WTC11 (cell line): ENCODE measurements around the gene ANKK1. TPM values are rescaled to one million over a fixed set of nuclear protein-coding genes. Genes with fewer than 3 reads are reported as not detected.

Experiments
- ATAC-seq: fragments of 200-7000 bp; cut with Tn5 transposase; 2 replicates; pipeline ENCODE4 v1.10.0; 2021; ENCODE audit warnings: mild to moderate bottlenecking, moderate library complexity
- CTCF ChIA-PET: fragments of 300-600 bp; sonication (Branson Sonifier 250); formaldehyde crosslinking; loops from one replicate; lab custom pipeline; 2021; ENCODE audit warnings: antibody characterized with exemption; lab: Charles Lee
- POLR2A ChIA-PET: fragments of 350-600 bp; sonication (Branson Sonifier 250); formaldehyde crosslinking; loops from one replicate; lab custom pipeline; 2021; ENCODE audit warnings: antibody characterized with exemption; lab: Charles Lee
- DNase-seq: peaks from one replicate; pipeline ENCODE4 v3.0.0; 2021; ENCODE audit warnings: low spot score
- H3K27ac Mint-ChIP-seq: 2 replicates; pipeline ENCODE4 v1.8.0; 2021; ENCODE audit warnings: mixed read lengths
- H3K27me3 Mint-ChIP-seq: 2 replicates; pipeline ENCODE4 v1.8.0; 2021; ENCODE audit warnings: low read depth, mild to moderate bottlenecking, moderate library complexity, mixed read lengths
- H3K36me3 Mint-ChIP-seq: 2 replicates; pipeline ENCODE4 v1.8.0; 2021; ENCODE audit warnings: mixed read lengths
- H3K4me1 Mint-ChIP-seq: 2 replicates; pipeline ENCODE4 v1.8.0; 2022; ENCODE audit warnings: mixed read lengths
- H3K4me3 Mint-ChIP-seq: 2 replicates; pipeline ENCODE4 v1.8.0; 2021; ENCODE audit warnings: mild to moderate bottlenecking, moderate library complexity, mixed read lengths
- H3K9me3 Mint-ChIP-seq: 2 replicates; pipeline ENCODE4 v1.8.0; 2021; ENCODE audit warnings: mixed read lengths
- ATF2 ChIP-seq: sonication (generic); formaldehyde crosslinking; IDR thresholded peaks from 2 replicates; pipeline ENCODE4 v1.8.1; 2022; ENCODE audit warnings: low read depth, missing genetic modification reagents, borderline replicate concordance
- CREB1 ChIP-seq: sonication (generic); formaldehyde crosslinking; IDR thresholded peaks from 2 replicates; pipeline ENCODE4 v1.8.0; 2023; ENCODE audit warnings: mild to moderate bottlenecking, missing genetic modification reagents
- ERG ChIP-seq: fragments of 250-450 bp; sonication (Bioruptor Pico); IDR thresholded peaks from 2 replicates; pipeline ENCODE4 v1.8.0; 2021; ENCODE audit warnings: mild to moderate bottlenecking
- HMGA2 ChIP-seq: fragments of 250-450 bp; sonication (Bioruptor Pico); IDR thresholded peaks from 2 replicates; pipeline ENCODE4 v1.4.0; 2021; ENCODE audit warnings: mild to moderate bottlenecking, moderate library complexity
- JAZF1 ChIP-seq: fragments of 250-450 bp; sonication (Bioruptor Pico); IDR thresholded peaks from 2 replicates; pipeline ENCODE4 v1.9.0; 2021; ENCODE audit warnings: moderate library complexity, mild to moderate bottlenecking, inconsistent platforms
- JUN ChIP-seq: sonication (generic); formaldehyde crosslinking; IDR thresholded peaks from 2 replicates; pipeline ENCODE4 v1.8.0; 2023; ENCODE audit warnings: mild to moderate bottlenecking, missing genetic modification reagents
- MAX ChIP-seq: sonication (generic); formaldehyde crosslinking; IDR thresholded peaks from 2 replicates; pipeline ENCODE4 v1.8.0; 2022; ENCODE audit warnings: mild to moderate bottlenecking, missing genetic modification reagents
- PREB ChIP-seq: sonication (generic); formaldehyde crosslinking; IDR thresholded peaks from 2 replicates; pipeline ENCODE4 v1.8.1; 2022; ENCODE audit warnings: mild to moderate bottlenecking, missing genetic modification reagents, moderate library complexity, borderline replicate concordance
- RELA ChIP-seq: sonication (generic); formaldehyde crosslinking; IDR thresholded peaks from 2 replicates; pipeline ENCODE4 v1.8.1; 2022; ENCODE audit warnings: missing genetic modification reagents, mild to moderate bottlenecking, borderline replicate concordance
- TP53 ChIP-seq: sonication (generic); formaldehyde crosslinking; IDR thresholded peaks from 2 replicates; pipeline ENCODE4 v1.8.1; 2023; ENCODE audit warnings: mild to moderate bottlenecking, missing genetic modification reagents
- ZNF121 ChIP-seq: sonication (generic); formaldehyde crosslinking; IDR thresholded peaks from 2 replicates; pipeline ENCODE4 v1.8.0; 2023; ENCODE audit warnings: missing genetic modification reagents
- ZNF232 ChIP-seq: sonication (generic); formaldehyde crosslinking; IDR thresholded peaks from 2 replicates; pipeline ENCODE4 v1.8.0; 2022; ENCODE audit warnings: mild to moderate bottlenecking, missing genetic modification reagents
- ZNF263 ChIP-seq: sonication (generic); formaldehyde crosslinking; IDR thresholded peaks from 2 replicates; pipeline ENCODE4 v1.8.1; 2022; ENCODE audit warnings: low read depth, mild to moderate bottlenecking, moderate library complexity, missing genetic modification reagents
- ZNF671 ChIP-seq: fragments of 250-450 bp; sonication (Bioruptor Pico); IDR thresholded peaks from 2 replicates; pipeline ENCODE4 v1.8.0; 2021; ENCODE audit warnings: mild to moderate bottlenecking
- total RNA-seq: library from RNA; stranded (reverse); gene quantifications from 3 replicates; pipeline ENCODE4 v1.2.3, GENCODE V29; 2021
- TF ChIP-seq, protein P1 (sequence below): sonication (generic); formaldehyde crosslinking; IDR thresholded peaks from 2 replicates; pipeline ENCODE4 v1.8.1; 2022; ENCODE audit warnings: mild to moderate bottlenecking, moderate library complexity, missing genetic modification reagents
- TF ChIP-seq, protein P2 (sequence below): fragments of 250-450 bp; sonication (Bioruptor Pico); IDR thresholded peaks from 2 replicates; pipeline ENCODE4 v1.9.0; 2021; ENCODE audit warnings: moderate library complexity, mild to moderate bottlenecking, inconsistent platforms, borderline replicate concordance
- TF ChIP-seq, protein P3 (sequence below): sonication (generic); formaldehyde crosslinking; IDR thresholded peaks from 2 replicates; pipeline ENCODE4 v1.8.0; 2023; ENCODE audit warnings: missing genetic modification reagents, mild to moderate bottlenecking, borderline replicate concordance
- TF ChIP-seq, protein P4 (sequence below): sonication (generic); formaldehyde crosslinking; conservative IDR thresholded peaks from 2 replicates; pipeline ENCODE4 v1.8.1; 2022; ENCODE audit warnings: mild to moderate bottlenecking, missing genetic modification reagents
- TF ChIP-seq, protein P5 (sequence below): sonication (generic); formaldehyde crosslinking; IDR thresholded peaks from 2 replicates; pipeline ENCODE4 v1.8.1; 2022; ENCODE audit warnings: missing genetic modification reagents, borderline replicate concordance
- TF ChIP-seq, protein P6 (sequence below): sonication (generic); formaldehyde crosslinking; IDR thresholded peaks from 2 replicates; pipeline ENCODE4 v1.8.0; 2023; ENCODE audit warnings: missing genetic modification reagents

The ANKK1 gene
- total RNA-seq, 1 experiment from 2014 or later = 0.15 TPM

DNA sequence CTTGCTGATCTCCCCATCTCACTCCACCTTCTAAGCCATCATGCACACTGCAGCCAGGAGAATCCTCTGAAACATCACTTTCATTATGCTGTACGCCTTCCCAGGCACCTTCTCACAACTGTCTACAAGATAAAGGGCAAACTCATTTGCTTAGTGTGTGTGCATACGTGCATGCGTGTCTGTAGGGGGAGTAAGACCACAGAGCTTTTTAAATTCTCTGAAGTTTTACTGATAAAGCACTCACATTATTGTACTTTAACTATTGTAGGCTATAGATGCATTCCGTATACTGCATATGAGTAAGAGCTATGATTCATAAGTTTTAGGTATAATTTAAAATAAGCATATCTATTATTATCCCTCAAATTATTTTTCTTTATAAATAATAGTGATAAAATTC, 15.3 kb upstream of the ANKK1 start (continued):
- TF ChIP-seq, protein P1, sequence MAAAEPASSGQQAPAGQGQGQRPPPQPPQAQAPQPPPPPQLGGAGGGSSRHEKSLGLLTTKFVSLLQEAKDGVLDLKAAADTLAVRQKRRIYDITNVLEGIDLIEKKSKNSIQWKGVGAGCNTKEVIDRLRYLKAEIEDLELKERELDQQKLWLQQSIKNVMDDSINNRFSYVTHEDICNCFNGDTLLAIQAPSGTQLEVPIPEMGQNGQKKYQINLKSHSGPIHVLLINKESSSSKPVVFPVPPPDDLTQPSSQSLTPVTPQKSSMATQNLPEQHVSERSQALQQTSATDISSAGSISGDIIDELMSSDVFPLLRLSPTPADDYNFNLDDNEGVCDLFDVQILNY (CRISPR knock-in tag) = no peak
- no peak for TF ChIP-seq TP53 (CRISPR knock-in tag)
- no peak for TF ChIP-seq ATF2 (CRISPR knock-in tag)
- TF ChIP-seq, protein P2, sequence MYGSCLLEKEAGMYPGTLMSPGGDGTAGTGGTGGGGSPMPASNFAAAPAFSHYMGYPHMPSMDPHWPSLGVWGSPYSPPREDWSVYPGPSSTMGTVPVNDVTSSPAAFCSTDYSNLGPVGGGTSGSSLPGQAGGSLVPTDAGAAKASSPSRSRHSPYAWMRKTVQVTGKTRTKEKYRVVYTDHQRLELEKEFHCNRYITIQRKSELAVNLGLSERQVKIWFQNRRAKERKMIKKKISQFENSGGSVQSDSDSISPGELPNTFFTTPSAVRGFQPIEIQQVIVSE (CRISPR knock-in tag) = no peak
- no peak for TF ChIP-seq ZNF671 (CRISPR knock-in tag)
- TF ChIP-seq ZNF121 (CRISPR knock-in tag) = no peak

GRCh38 chr11:113373306-113373705, 14.3 kb upstream of the ANKK1 start:
- DNase-seq = no peak
- ChIA-PET CTCF (no interaction called here), POLR2A (no interaction called here)
- H3K4me3 Mint-ChIP-seq = no peak overlapping the region
- TF ChIP-seq, protein P3, sequence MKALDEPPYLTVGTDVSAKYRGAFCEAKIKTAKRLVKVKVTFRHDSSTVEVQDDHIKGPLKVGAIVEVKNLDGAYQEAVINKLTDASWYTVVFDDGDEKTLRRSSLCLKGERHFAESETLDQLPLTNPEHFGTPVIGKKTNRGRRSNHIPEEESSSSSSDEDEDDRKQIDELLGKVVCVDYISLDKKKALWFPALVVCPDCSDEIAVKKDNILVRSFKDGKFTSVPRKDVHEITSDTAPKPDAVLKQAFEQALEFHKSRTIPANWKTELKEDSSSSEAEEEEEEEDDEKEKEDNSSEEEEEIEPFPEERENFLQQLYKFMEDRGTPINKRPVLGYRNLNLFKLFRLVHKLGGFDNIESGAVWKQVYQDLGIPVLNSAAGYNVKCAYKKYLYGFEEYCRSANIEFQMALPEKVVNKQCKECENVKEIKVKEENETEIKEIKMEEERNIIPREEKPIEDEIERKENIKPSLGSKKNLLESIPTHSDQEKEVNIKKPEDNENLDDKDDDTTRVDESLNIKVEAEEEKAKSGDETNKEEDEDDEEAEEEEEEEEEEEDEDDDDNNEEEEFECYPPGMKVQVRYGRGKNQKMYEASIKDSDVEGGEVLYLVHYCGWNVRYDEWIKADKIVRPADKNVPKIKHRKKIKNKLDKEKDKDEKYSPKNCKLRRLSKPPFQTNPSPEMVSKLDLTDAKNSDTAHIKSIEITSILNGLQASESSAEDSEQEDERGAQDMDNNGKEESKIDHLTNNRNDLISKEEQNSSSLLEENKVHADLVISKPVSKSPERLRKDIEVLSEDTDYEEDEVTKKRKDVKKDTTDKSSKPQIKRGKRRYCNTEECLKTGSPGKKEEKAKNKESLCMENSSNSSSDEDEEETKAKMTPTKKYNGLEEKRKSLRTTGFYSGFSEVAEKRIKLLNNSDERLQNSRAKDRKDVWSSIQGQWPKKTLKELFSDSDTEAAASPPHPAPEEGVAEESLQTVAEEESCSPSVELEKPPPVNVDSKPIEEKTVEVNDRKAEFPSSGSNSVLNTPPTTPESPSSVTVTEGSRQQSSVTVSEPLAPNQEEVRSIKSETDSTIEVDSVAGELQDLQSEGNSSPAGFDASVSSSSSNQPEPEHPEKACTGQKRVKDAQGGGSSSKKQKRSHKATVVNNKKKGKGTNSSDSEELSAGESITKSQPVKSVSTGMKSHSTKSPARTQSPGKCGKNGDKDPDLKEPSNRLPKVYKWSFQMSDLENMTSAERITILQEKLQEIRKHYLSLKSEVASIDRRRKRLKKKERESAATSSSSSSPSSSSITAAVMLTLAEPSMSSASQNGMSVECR = no peak
- TF ChIP-seq ERG (CRISPR knock-in tag) (no peak), JUN (no peak), PREB (CRISPR knock-in tag) (no peak), HMGA2 (CRISPR knock-in tag) (no peak), RELA (no peak), CREB1 (CRISPR knock-in tag) (no peak), ZNF671 (CRISPR knock-in tag) (no peak), ZNF232 (CRISPR knock-in tag) (no peak), ZNF263 (CRISPR knock-in tag) (no peak), JAZF1 (CRISPR knock-in tag) (no peak), MAX (CRISPR knock-in tag) (no peak)
- TF ChIP-seq, protein P4, sequence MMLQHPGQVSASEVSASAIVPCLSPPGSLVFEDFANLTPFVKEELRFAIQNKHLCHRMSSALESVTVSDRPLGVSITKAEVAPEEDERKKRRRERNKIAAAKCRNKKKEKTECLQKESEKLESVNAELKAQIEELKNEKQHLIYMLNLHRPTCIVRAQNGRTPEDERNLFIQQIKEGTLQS (CRISPR knock-in tag) = no peak
- TF ChIP-seq, protein P5, sequence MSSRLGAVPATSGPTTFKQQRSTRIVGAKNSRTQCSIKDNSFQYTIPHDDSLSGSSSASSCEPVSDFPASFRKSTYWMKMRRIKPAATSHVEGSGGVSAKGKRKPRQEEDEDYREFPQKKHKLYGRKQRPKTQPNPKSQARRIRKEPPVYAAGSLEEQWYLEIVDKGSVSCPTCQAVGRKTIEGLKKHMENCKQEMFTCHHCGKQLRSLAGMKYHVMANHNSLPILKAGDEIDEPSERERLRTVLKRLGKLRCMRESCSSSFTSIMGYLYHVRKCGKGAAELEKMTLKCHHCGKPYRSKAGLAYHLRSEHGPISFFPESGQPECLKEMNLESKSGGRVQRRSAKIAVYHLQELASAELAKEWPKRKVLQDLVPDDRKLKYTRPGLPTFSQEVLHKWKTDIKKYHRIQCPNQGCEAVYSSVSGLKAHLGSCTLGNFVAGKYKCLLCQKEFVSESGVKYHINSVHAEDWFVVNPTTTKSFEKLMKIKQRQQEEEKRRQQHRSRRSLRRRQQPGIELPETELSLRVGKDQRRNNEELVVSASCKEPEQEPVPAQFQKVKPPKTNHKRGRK (CRISPR knock-in tag) = no peak
- TF ChIP-seq, protein P6, sequence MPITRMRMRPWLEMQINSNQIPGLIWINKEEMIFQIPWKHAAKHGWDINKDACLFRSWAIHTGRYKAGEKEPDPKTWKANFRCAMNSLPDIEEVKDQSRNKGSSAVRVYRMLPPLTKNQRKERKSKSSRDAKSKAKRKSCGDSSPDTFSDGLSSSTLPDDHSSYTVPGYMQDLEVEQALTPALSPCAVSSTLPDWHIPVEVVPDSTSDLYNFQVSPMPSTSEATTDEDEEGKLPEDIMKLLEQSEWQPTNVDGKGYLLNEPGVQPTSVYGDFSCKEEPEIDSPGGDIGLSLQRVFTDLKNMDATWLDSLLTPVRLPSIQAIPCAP = no peak
- H3K27me3 Mint-ChIP-seq = no peaks in the 10 kb centered on the region
- H3K9me3 Mint-ChIP-seq = peaks cover 3% of the 10 kb centered on the region
- H3K4me1 Mint-ChIP-seq = peaks cover 25% of the 10 kb centered on the region
- H3K36me3 Mint-ChIP-seq = no peaks in the 10 kb centered on the region
- H3K27ac Mint-ChIP-seq = no peak overlapping the region
- no peak for ATAC-seq
